NCI-H748 (cell line): ENCODE data around the gene MYH2.

Source experiments
- DNase-seq: peaks from one replicate; lab custom pipeline; 2025; ENCODE audit not compliant: unreplicated experiment; lab: John Stamatoyannopoulos, UW

Gene MYH2

GRCh38 chr17:10516638-10517037 lies 32.8 kb downstream of the MYH2 start:
- DNase-seq = no peak

GRCh38 chr17:10516065-10516464 lies 33.4 kb downstream of the MYH2 start:
- DNase-seq = no peak

GRCh38 chr17:10513299-10514067 lies 36.0 kb downstream of the MYH2 start:
- DNase-seq = no peak

GRCh38 chr17:10512856-10513255 lies 36.6 kb downstream of the MYH2 start:
- DNase-seq = no peak

- DNase-seq = no peak
Measured at GRCh38 chr17:10499950-10500349, 49.5 kb downstream of the MYH2 start.

- DNase-seq = no peak
Measured at GRCh38 chr17:10492004-10492403, 57.5 kb downstream of the MYH2 start.

- DNase-seq = no peak
Measured at GRCh38 chr17:10482252-10482651, 67.2 kb downstream of the MYH2 start.

GRCh38 chr17:10477701-10478100 lies 71.8 kb downstream of the MYH2 start:
- DNase-seq = no peak

- no peak for DNase-seq
Measured at GRCh38 chr17:10474536-10474935, 74.9 kb downstream of the MYH2 start.

- no peak for DNase-seq
Measured at GRCh38 chr17:10471858-10472257, 77.6 kb downstream of the MYH2 start.
